Measurements from ENCODE around the gene DNAAF8. TPM values are rescaled to one million over a fixed set of nuclear protein-coding genes. Genes with fewer than 3 reads are reported as not detected.

Gene DNAAF8
- polyA plus RNA-seq (2011; rRNA removed) (1.6 and 1.7 TPM in 2 replicates), polyA plus RNA-seq (2017; fragmentation: RNase III; extraction: RNeasy Plus Mini Kit Qiagen cat#74134 plus additional on column Dnase treatment) (0.73 to 1.6 TPM (median 0.89 TPM) in 3 replicates), polyA minus RNA-seq (2011; rRNA and poly(A)+ RNA removed) (0.49 and 1.6 TPM in 2 replicates)
- 1.1 TPM in 2 replicates for polyA plus RNA-seq (2012; cell fraction: cytosol; rRNA removed)
- 0.58 and 1.2 TPM in 2 replicates for polyA plus RNA-seq (2012; cell fraction: nucleus; rRNA removed)

DNA sequence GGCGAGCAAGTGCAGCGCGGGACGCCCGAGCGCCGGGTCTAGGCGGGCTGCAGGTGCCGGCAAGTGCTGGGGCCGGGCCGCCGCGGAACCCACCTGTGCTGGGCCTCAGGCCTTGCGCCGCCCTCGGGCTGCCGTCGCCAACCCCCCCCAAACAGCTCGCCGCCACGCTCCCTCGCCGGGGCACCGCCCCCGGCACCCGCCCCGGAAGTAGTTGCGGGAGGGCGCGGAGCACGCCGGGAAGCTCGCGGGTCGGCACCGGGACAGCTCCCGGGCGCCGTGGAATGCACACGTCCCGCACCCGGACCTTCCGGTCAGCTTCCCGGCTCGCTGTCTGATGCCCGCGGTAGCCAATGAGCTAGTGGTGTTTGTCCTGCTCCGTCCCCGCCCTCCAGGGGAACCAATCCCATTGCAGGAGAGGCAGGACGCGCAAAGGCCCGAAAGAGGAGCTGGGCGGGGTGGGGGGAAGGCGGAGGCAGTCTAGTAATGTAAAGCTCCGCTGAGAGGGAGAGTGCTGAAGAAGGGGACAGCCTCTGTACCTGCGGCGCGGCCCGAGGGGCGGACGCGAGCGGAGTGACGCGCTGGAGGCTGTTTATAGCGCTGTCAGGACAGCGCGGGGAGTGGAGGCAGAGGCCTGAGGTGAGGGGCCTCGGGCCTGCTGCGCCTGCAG is at the start of gene DNAAF8, which contains the start of gene ANKS3:
Gene DNAAF8, plus strand, starts transcription at position 475 of the 667 bp plus-strand sequence. CDS start 1,978 bp downstream, outside the sequence.
Gene ANKS3, minus strand, starts transcription at position 209 of the 667 bp plus-strand sequence. CDS start 4,122 bp downstream, outside the sequence.
- FAIRE-seq (peak; percentile 32), ATAC-seq (peak; percentile 97 to 98), DNase-seq (ENCODE audit: low read depth in 1 of 2, low spot score in 1 of 2) (peak; percentile 97 to 99)
- Histone ChIP-seq H3K4me1 (peaks cover 8% of the 10 kb centered on the region; the same call in 1 of the 3 replicates), H3K27ac (peak within 1 kb of the TSS; percentile 81 to 94), H3K9me3 (no peaks in the 10 kb centered on the region), H3K4me3 (peak within 1 kb of the TSS; percentile 92), H3K4me2 (peak within 1 kb of the TSS; percentile 90)
- TF ChIP-seq POLR2A (IDR thresholded peaks at IDR 0.05; ENCODE audit: low read length): peak; percentile 63
- TF ChIP-seq, protein P1, sequence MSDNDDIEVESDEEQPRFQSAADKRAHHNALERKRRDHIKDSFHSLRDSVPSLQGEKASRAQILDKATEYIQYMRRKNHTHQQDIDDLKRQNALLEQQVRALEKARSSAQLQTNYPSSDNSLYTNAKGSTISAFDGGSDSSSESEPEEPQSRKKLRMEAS (IDR thresholded peaks at IDR 0.05): peak; percentile 88
- TF ChIP-seq, protein P2, sequence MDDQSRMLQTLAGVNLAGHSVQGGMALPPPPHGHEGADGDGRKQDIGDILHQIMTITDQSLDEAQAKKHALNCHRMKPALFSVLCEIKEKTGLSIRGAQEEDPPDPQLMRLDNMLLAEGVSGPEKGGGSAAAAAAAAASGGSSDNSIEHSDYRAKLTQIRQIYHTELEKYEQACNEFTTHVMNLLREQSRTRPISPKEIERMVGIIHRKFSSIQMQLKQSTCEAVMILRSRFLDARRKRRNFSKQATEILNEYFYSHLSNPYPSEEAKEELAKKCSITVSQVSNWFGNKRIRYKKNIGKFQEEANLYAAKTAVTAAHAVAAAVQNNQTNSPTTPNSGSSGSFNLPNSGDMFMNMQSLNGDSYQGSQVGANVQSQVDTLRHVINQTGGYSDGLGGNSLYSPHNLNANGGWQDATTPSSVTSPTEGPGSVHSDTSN (IDR thresholded peaks at IDR 0.05): peak; percentile 48; the same call in 1 of the 2 replicates
- peak; percentile 49 to 84; a peak in 4 of 5 replicates for TF ChIP-seq JUN (IDR thresholded peaks at IDR 0.05)
- no peak; the same call in 1 of the 2 replicates for TF ChIP-seq POLR2AphosphoS2 (conservative IDR thresholded peaks at IDR 0.05; ENCODE audit: low read length)
- peak; percentile 30; the same call in 1 of the 2 replicates for TF ChIP-seq MAZ (IDR thresholded peaks at IDR 0.05; ENCODE audit: borderline replicate concordance, low read depth, low read length)
- TF ChIP-seq GATA3 (IDR thresholded peaks at IDR 0.05; ENCODE audit: borderline replicate concordance): peak; percentile 18; the same call in 1 of the 2 replicates
- TF ChIP-seq SREBF2 (IDR thresholded peaks at IDR 0.05): no peak
- no peak for TF ChIP-seq MAFK (IDR thresholded peaks at IDR 0.05; ENCODE audit: partially characterized antibody)
- 0 out of 2 replicates have a peak, but pooled peaks have one; percentile 38 for TF ChIP-seq TFCP2L1 (CRISPR knock-in tag; IDR thresholded peaks at IDR 0.05)
- TF ChIP-seq, protein P3, sequence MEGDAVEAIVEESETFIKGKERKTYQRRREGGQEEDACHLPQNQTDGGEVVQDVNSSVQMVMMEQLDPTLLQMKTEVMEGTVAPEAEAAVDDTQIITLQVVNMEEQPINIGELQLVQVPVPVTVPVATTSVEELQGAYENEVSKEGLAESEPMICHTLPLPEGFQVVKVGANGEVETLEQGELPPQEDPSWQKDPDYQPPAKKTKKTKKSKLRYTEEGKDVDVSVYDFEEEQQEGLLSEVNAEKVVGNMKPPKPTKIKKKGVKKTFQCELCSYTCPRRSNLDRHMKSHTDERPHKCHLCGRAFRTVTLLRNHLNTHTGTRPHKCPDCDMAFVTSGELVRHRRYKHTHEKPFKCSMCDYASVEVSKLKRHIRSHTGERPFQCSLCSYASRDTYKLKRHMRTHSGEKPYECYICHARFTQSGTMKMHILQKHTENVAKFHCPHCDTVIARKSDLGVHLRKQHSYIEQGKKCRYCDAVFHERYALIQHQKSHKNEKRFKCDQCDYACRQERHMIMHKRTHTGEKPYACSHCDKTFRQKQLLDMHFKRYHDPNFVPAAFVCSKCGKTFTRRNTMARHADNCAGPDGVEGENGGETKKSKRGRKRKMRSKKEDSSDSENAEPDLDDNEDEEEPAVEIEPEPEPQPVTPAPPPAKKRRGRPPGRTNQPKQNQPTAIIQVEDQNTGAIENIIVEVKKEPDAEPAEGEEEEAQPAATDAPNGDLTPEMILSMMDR (IDR thresholded peaks at IDR 0.05): no peak
- peak; percentile 83 for TF ChIP-seq PHF8 (IDR thresholded peaks at IDR 0.05; ENCODE audit: borderline replicate concordance, low read depth)
- TF ChIP-seq BHLHE40 (IDR thresholded peaks at IDR 0.05; ENCODE audit: low read depth, low read length): no peak
- TF ChIP-seq HDAC2 (IDR thresholded peaks at IDR 0.05): peak; percentile 77; the same call in 1 of the 2 replicates
- TF ChIP-seq HOXB13 (CRISPR knock-in tag; IDR thresholded peaks at IDR 0.05; ENCODE audit: low read depth): no peak
- TF ChIP-seq, protein P4, sequence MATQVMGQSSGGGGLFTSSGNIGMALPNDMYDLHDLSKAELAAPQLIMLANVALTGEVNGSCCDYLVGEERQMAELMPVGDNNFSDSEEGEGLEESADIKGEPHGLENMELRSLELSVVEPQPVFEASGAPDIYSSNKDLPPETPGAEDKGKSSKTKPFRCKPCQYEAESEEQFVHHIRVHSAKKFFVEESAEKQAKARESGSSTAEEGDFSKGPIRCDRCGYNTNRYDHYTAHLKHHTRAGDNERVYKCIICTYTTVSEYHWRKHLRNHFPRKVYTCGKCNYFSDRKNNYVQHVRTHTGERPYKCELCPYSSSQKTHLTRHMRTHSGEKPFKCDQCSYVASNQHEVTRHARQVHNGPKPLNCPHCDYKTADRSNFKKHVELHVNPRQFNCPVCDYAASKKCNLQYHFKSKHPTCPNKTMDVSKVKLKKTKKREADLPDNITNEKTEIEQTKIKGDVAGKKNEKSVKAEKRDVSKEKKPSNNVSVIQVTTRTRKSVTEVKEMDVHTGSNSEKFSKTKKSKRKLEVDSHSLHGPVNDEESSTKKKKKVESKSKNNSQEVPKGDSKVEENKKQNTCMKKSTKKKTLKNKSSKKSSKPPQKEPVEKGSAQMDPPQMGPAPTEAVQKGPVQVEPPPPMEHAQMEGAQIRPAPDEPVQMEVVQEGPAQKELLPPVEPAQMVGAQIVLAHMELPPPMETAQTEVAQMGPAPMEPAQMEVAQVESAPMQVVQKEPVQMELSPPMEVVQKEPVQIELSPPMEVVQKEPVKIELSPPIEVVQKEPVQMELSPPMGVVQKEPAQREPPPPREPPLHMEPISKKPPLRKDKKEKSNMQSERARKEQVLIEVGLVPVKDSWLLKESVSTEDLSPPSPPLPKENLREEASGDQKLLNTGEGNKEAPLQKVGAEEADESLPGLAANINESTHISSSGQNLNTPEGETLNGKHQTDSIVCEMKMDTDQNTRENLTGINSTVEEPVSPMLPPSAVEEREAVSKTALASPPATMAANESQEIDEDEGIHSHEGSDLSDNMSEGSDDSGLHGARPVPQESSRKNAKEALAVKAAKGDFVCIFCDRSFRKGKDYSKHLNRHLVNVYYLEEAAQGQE (IDR thresholded peaks at IDR 0.05): peak; percentile 61; the same call in 1 of the 2 replicates
- TF ChIP-seq FOSL2 (IDR thresholded peaks at IDR 0.05): no peak
- no peak; the same call in 1 of the 2 replicates for TF ChIP-seq FOSL2 (CRISPR knock-in tag; IDR thresholded peaks at IDR 0.05)
- peak; percentile 66; the same call in 1 of the 2 replicates for TF ChIP-seq RFX5 (IDR thresholded peaks at IDR 0.05)
- no peak for TF ChIP-seq ZSCAN20 (CRISPR knock-in tag; IDR thresholded peaks at IDR 0.05)
- TF ChIP-seq, protein P5, sequence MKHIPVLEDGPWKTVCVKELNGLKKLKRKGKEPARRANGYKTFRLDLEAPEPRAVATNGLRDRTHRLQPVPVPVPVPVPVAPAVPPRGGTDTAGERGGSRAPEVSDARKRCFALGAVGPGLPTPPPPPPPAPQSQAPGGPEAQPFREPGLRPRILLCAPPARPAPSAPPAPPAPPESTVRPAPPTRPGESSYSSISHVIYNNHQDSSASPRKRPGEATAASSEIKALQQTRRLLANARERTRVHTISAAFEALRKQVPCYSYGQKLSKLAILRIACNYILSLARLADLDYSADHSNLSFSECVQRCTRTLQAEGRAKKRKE (CRISPR knock-in tag; IDR thresholded peaks at IDR 0.05; ENCODE audit: low read depth): no peak
- no peak for TF ChIP-seq CEBPB (IDR thresholded peaks at IDR 0.05)
- TF ChIP-seq FOSB (CRISPR knock-in tag; IDR thresholded peaks at IDR 0.05): no peak
- TF ChIP-seq KDM5A (IDR thresholded peaks at IDR 0.05): no peak
- peak; percentile 54; the same call in 1 of the 2 replicates for TF ChIP-seq MYC (IDR thresholded peaks at IDR 0.05; ENCODE audit: borderline replicate concordance, low read length)
- TF ChIP-seq HEYL (CRISPR knock-in tag; IDR thresholded peaks at IDR 0.05): no peak
- TF ChIP-seq ZNF302 (CRISPR knock-in tag; IDR thresholded peaks at IDR 0.05): no peak
- POLR2A ChIA-PET: interaction anchor here (0.5 to 2.4 kb wide), 20 partner anchors 8 to 1599 kb away, joined by 3 to 25 read pairs (median 4); partner anchors contain the start of genes NUDT16L1, ROGDI, SEC14L5 and ZNF213
- CTCF ChIA-PET: interaction anchor here (0.6 to 2.0 kb wide), 3 partner anchors 25 to 222 kb away, joined by 3 to 8 read pairs (median 4); no protein-coding TSS in a partner anchor
- WGBS (ENCODE audit: missing lambda C conversion rate): 0% methylated on average over 12 of the region's 70 CpGs

Data from A549 (cell line).